Keratinocyte (primary cell): ENCODE results near the gene WNT1. TPM values are rescaled to one million over a fixed set of nuclear protein-coding genes. Genes with fewer than 3 reads are reported as not detected.

Experiments used
- DNase-seq: peaks from one replicate; pipeline ENCODE4 v3.0.0-alpha.2; 2011; ENCODE audit warnings: low read depth, missing footprints, low spot score
- FAIRE-seq: peaks from 2 replicates; lab custom pipeline; 2011; peaks lifted over from hg19 to GRCh38; lab: Jason Lieb, UNC
- H2AFZ ChIP-seq: 2 replicates; pipeline ENCODE4 v1.6.0; 2012; ENCODE audit warnings: low read length, control low read depth, inconsistent platforms; ENCODE audit not compliant: control insufficient read depth
- H3K27ac ChIP-seq: 2 replicates; pipeline ENCODE4 v1.5.1; 2011; ENCODE audit warnings: low read length; ENCODE audit not compliant: control insufficient read depth, insufficient read depth
- H3K27me3 ChIP-seq: 3 replicates; pipeline ENCODE4 v1.6.0; 2011; ENCODE audit warnings: low read length; ENCODE audit not compliant: control insufficient read depth, insufficient read depth; ENCODE audit errors: extremely low read depth
- H3K36me3 ChIP-seq, 2 experiments: 2 replicates in 1 of 2; 3 replicates in 1 of 2; pipeline ENCODE4 v1.5.1; 2011; ENCODE audit warnings: low read length in 2 of 2, mild to moderate bottlenecking in 1 of 2; ENCODE audit not compliant: control insufficient read depth in 2 of 2, insufficient read depth in 2 of 2; ENCODE audit errors: extremely low read depth in 1 of 2
- H3K4me1 ChIP-seq: 3 replicates; pipeline ENCODE4 v1.5.1; 2011; ENCODE audit warnings: low read length; ENCODE audit not compliant: control insufficient read depth, insufficient read depth; ENCODE audit errors: extremely low read depth
- H3K4me2 ChIP-seq: 3 replicates; pipeline ENCODE4 v1.6.0; 2011; ENCODE audit warnings: low read depth, low read length; ENCODE audit not compliant: control insufficient read depth, insufficient read depth; ENCODE audit errors: extremely low read depth
- H3K4me3 ChIP-seq, 3 experiments: fragments of 200-600 bp in 1 of 3; sonication (generic) in 1 of 3; 2 replicates in 2 of 3; 3 replicates in 1 of 3; pipeline ENCODE4 v1.5.1; 2011 to 2016; ENCODE audit warnings: low read length in 3 of 3, mild to moderate bottlenecking in 3 of 3, control low read depth in 2 of 3, inconsistent platforms in 1 of 3, low read depth in 1 of 3, mixed read lengths in 1 of 3, mixed run types in 1 of 3, moderate library complexity in 1 of 3; ENCODE audit not compliant: control insufficient read depth in 2 of 3, insufficient read depth in 2 of 3; ENCODE audit errors: extremely low read depth in 1 of 3
- H3K79me2 ChIP-seq: 2 replicates; pipeline ENCODE4 v1.6.0; 2012; ENCODE audit warnings: low read length; ENCODE audit not compliant: control insufficient read depth, insufficient read depth
- H3K9ac ChIP-seq: 3 replicates; pipeline ENCODE4 v1.6.0; 2011; ENCODE audit warnings: low read length; ENCODE audit not compliant: control insufficient read depth, insufficient read depth; ENCODE audit errors: extremely low read depth
- H3K9me1 ChIP-seq: 3 replicates; pipeline ENCODE4 v1.6.0; 2011; ENCODE audit warnings: low read length; ENCODE audit not compliant: control insufficient read depth, insufficient read depth; ENCODE audit errors: extremely low read depth
- H3K9me3 ChIP-seq: 2 replicates; pipeline ENCODE4 v1.5.1; 2012; ENCODE audit warnings: low read depth, low read length; ENCODE audit not compliant: control insufficient read depth
- H4K20me1 ChIP-seq: 3 replicates; pipeline ENCODE4 v1.6.0; 2011; ENCODE audit warnings: low read length; ENCODE audit not compliant: control insufficient read depth, insufficient read depth; ENCODE audit errors: extremely low read depth
- CTCF ChIP-seq, 3 experiments: IDR thresholded peaks in 1 of 3; conservative IDR thresholded peaks in 1 of 3; optimal IDR thresholded peaks in 1 of 3; 2 replicates in 2 of 3; 3 replicates in 1 of 3; pipeline versions ENCODE3 to v1.5.1; 2011; ENCODE audit warnings: low read length in 3 of 3, mild to moderate bottlenecking in 3 of 3, moderate library complexity in 2 of 3, control low read depth in 1 of 3, inconsistent platforms in 1 of 3; ENCODE audit not compliant: insufficient read depth in 2 of 3; ENCODE audit errors: extremely low read depth in 1 of 3
- EZH2 ChIP-seq: IDR thresholded peaks from one replicate; pipeline ENCODE4 v1.6.1; 2012; ENCODE audit warnings: inconsistent platforms, mild to moderate bottlenecking, low read length, moderate library complexity
- dilution Hi-C: fragments of 300-500 bp; cut with MboI; formaldehyde crosslinking; loops from one replicate; pipeline ENCODE4 v1.7.0; 2020; ENCODE audit warnings: low sequenced_read_pairs; ENCODE audit not compliant: extremely low pct_ligation_motif_present
- polyA plus RNA-seq, 5 experiments: library from polyadenylated mRNA; depleted of rRNA in 3 of 5; stranded (reverse) in 3 of 5; stranded (forward) in 1 of 5; unstranded in 1 of 5; fragments of >200 nt; gene quantifications; 1 replicate in 1 of 5; 2 replicates in 3 of 5; 3 replicates in 1 of 5; pipeline versions ENCODE4 v1.2.1 to v1.2.3, GENCODE V29; 2011 to 2012; ENCODE audit warnings: missing spikeins in 2 of 5, low read depth in 1 of 5, low replicate concordance in 1 of 5

The WNT1 gene
- polyA plus RNA-seq, 1 donor (not counting 4 experiments of a cell fraction or from before 2014, with no cell fraction given): not detected

- H3K4me3 ChIP-seq: no peak overlapping the region
- no peak overlapping the region for H3K4me2 ChIP-seq
- H3K27ac ChIP-seq: no peak overlapping the region
- DNase-seq (no peak), FAIRE-seq (no peak)
- dilution Hi-C loops: no loop called here
- H3K9me1 ChIP-seq: no peaks in the 10 kb centered on the region
- no peak overlapping the region for H2AFZ ChIP-seq
- H3K36me3 ChIP-seq: peaks cover 30 to 35% of the 10 kb centered on the region in 2 experiments
- no peak for TF ChIP-seq EZH2
- TF ChIP-seq CTCF (optimal IDR thresholded peaks at IDR 0.05 in 1 of 3, IDR thresholded peaks at IDR 0.05 in 1 of 3, conservative IDR thresholded peaks at IDR 0.05 in 1 of 3; ENCODE audit: extremely low read depth in 1 of 3, insufficient read depth in 2 of 3, low read length in 3 of 3): no peak
- no peaks in the 10 kb centered on the region for H4K20me1 ChIP-seq
- H3K9ac ChIP-seq: no peak overlapping the region
- H3K79me2 ChIP-seq: no peaks in the 10 kb centered on the region
- no peaks in the 10 kb centered on the region for H3K9me3 ChIP-seq
- peaks cover 4% of the 10 kb centered on the region for H3K4me1 ChIP-seq
- no peaks in the 10 kb centered on the region for H3K27me3 ChIP-seq
Measured at GRCh38 chr12:48930475-48930874, 47.6 kb upstream of the WNT1 start.

- Histone ChIP-seq H2AFZ (no peak overlapping the region), H3K9ac (no peak overlapping the region), H3K4me3 (no peak overlapping the region), H3K4me2 (no peak overlapping the region), H3K9me3 (no peaks in the 10 kb centered on the region), H3K36me3 (peaks cover 39 to 44% of the 10 kb centered on the region in 2 experiments), H3K27me3 (no peaks in the 10 kb centered on the region), H3K9me1 (no peaks in the 10 kb centered on the region), H3K4me1 (no peaks in the 10 kb centered on the region), H3K27ac (no peak overlapping the region), H3K79me2 (no peaks in the 10 kb centered on the region), H4K20me1 (no peaks in the 10 kb centered on the region)
- TF ChIP-seq EZH2: no peak
- TF ChIP-seq CTCF (optimal IDR thresholded peaks at IDR 0.05 in 1 of 3, IDR thresholded peaks at IDR 0.05 in 1 of 3, conservative IDR thresholded peaks at IDR 0.05 in 1 of 3; ENCODE audit: extremely low read depth in 1 of 3, insufficient read depth in 2 of 3, low read length in 3 of 3): no peak
- DNase-seq: no peak
- dilution Hi-C loops: no loop called here
- FAIRE-seq: no peak
Measured at GRCh38 chr12:48932878-48933277, 45.2 kb upstream of the WNT1 start.
